Neural crest cell (in vitro differentiated cells): ENCODE measurements around the gene BRCA2. TPM values are rescaled to one million over a fixed set of nuclear protein-coding genes. Genes with fewer than 3 reads are reported as not detected.

Experiments used
- DNase-seq: peaks from one replicate; pipeline ENCODE4 v3.0.0; 2021; ENCODE audit warnings: low read depth, mixed read lengths, low spot score
- H3K27ac Mint-ChIP-seq: one replicate; pipeline ENCODE4 v1.8.0; 2021; ENCODE audit warnings: mild to moderate bottlenecking, mixed read lengths; ENCODE audit not compliant: unreplicated experiment
- H3K27me3 Mint-ChIP-seq: 2 replicates; pipeline ENCODE4 v1.8.0; 2021; ENCODE audit warnings: low read depth, mild to moderate bottlenecking, mixed read lengths
- H3K36me3 Mint-ChIP-seq: 2 replicates; pipeline ENCODE4 v1.8.0; 2021; ENCODE audit warnings: low read depth, mild to moderate bottlenecking, mixed read lengths
- H3K4me1 Mint-ChIP-seq: 2 replicates; pipeline ENCODE4 v1.8.0; 2021; ENCODE audit warnings: mixed read lengths
- H3K4me3 Mint-ChIP-seq: one replicate; pipeline ENCODE4 v1.8.0; 2021; ENCODE audit warnings: mild to moderate bottlenecking, mixed read lengths
- H3K9me3 Mint-ChIP-seq: 2 replicates; pipeline ENCODE4 v1.8.0; 2021; ENCODE audit warnings: mixed read lengths
- total RNA-seq: library from RNA; stranded (reverse); gene quantifications from 2 replicates; pipeline ENCODE4 v1.2.1, GENCODE V29; 2021
- TF ChIP-seq, protein P1 (sequence below): fragments of 200-600 bp; sonication (generic); conservative IDR thresholded peaks from 2 replicates; pipeline ENCODE4 v1.5.0; 2021; ENCODE audit warnings: antibody characterized with exemption, mild to moderate bottlenecking

The BRCA2 gene
- total RNA-seq, 1 donor from 2014 or later = 26.4 TPM

DNA sequence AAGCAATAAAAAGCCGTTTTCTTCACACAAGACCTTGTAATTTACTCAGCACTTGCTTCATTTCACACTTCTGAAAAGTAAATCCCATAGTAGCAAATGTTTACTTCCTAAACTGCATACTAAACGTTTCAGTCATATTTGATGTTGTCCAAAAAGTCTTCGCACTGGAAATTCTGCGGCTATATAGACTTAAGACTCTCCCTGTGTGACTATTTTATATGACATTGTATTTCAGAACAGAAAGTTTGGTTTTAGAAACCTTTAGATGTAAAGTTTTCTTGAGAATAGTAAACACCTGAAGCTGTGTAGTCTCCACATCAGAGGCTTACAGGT lies 29.7 kb upstream of the BRCA2 start:
- DNase-seq = no peak
- Mint-ChIP-seq H3K27ac (peak overlapping the region; percentile 1), H3K36me3 (no peaks in the 10 kb centered on the region), H3K27me3 (no peaks in the 10 kb centered on the region), H3K9me3 (peaks cover 4% of the 10 kb centered on the region), H3K4me3 (no peak overlapping the region), H3K4me1 (peaks cover 28% of the 10 kb centered on the region)
- TF ChIP-seq, protein P1, sequence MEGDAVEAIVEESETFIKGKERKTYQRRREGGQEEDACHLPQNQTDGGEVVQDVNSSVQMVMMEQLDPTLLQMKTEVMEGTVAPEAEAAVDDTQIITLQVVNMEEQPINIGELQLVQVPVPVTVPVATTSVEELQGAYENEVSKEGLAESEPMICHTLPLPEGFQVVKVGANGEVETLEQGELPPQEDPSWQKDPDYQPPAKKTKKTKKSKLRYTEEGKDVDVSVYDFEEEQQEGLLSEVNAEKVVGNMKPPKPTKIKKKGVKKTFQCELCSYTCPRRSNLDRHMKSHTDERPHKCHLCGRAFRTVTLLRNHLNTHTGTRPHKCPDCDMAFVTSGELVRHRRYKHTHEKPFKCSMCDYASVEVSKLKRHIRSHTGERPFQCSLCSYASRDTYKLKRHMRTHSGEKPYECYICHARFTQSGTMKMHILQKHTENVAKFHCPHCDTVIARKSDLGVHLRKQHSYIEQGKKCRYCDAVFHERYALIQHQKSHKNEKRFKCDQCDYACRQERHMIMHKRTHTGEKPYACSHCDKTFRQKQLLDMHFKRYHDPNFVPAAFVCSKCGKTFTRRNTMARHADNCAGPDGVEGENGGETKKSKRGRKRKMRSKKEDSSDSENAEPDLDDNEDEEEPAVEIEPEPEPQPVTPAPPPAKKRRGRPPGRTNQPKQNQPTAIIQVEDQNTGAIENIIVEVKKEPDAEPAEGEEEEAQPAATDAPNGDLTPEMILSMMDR = no peak

DNA sequence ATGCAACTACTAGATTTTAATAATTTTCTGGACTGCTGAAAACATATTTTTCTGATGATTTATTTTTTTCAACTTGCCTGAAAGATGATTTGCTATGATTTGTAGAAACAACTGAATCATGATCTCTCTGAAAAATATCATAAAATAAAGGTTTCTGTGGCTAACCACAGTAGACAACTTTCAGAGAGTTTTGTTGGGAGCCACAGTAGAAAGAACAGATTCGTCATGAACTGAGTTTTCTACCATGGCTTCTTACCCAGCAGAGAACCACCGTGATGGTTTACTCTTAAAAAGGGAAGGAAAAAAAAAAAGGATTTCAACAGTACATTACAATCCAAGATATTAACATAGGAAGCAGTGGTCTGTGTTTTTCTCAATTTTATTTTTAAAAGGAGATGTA lies 18.1 kb upstream of the BRCA2 start:
- H3K4me1 Mint-ChIP-seq = no peaks in the 10 kb centered on the region
- DNase-seq = no peak
- no peak overlapping the region for H3K27ac Mint-ChIP-seq
- no peaks in the 10 kb centered on the region for H3K27me3 Mint-ChIP-seq
- TF ChIP-seq, protein P1 = no peak
- no peak overlapping the region for H3K4me3 Mint-ChIP-seq
- H3K36me3 Mint-ChIP-seq = no peaks in the 10 kb centered on the region
- no peaks in the 10 kb centered on the region for H3K9me3 Mint-ChIP-seq

DNA sequence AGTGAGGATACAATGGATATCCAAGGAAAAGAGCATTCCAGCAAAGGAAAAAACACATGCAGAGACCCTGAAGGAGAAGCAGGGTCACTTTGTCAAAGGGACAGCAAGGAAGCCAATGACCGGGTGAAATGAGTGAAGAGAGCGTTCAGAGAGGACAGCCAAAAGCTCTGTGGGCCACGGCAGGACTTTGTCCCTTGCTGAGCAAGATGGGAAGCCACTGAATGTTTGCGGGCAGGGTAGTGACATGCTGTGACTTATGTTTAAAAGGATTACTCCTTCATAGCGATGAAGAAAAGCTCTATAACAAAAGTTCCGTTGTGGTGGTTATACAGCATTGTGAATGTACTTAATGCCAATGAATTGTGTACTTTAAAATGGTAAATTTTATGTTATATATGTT lies 16.6 kb upstream of the BRCA2 start:
- DNase-seq = no peak
- H3K27ac Mint-ChIP-seq = no peak overlapping the region
- no peaks in the 10 kb centered on the region for H3K27me3 Mint-ChIP-seq
- no peak overlapping the region for H3K4me3 Mint-ChIP-seq
- TF ChIP-seq, protein P1 = no peak
- H3K4me1 Mint-ChIP-seq = no peaks in the 10 kb centered on the region
- H3K9me3 Mint-ChIP-seq = no peaks in the 10 kb centered on the region
- no peaks in the 10 kb centered on the region for H3K36me3 Mint-ChIP-seq

DNA sequence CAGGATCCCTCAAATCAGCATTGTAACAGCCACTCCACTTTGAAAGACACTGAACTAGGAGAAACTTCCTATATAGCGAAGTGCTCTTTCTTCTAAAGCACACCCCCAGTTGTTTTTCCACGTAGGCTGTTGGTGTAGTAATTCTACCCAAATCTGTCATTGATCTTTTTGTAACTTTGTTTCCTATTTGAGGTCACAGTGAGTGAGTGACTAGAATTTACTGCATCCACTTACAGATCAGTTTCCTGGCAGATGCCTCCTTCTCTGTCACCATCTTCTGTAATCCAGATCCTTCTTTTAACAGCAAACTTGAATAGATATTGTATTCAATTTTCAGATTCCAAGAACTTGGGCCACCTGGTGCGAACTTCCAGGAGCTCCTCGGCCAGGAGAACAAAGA lies 15.4 kb upstream of the BRCA2 start:
- no peak for DNase-seq
- no peak overlapping the region for H3K27ac Mint-ChIP-seq
- H3K4me1 Mint-ChIP-seq = no peaks in the 10 kb centered on the region

DNA sequence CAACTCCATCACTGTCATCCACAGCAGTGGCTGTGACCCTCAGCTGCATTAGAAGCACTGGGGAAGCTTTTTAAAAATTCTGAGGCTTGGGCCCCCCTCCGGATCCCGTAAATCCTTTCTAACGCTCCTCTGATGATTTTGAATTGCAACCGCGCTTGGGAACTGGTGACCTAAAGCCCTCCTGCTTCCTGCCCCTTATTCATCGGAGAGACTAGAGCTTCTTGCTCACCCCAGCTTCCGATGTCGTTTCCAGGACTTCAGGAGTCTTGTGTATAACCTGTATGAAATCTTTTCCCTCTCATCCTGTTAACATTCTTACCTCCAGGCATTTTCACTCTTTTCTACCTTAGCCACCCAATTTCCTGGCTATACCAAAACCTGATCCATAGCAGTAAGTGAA lies 14.9 kb upstream of the BRCA2 start:
- DNase-seq = no peak
- H3K27me3 Mint-ChIP-seq = no peaks in the 10 kb centered on the region
- H3K4me3 Mint-ChIP-seq = no peak overlapping the region
- H3K27ac Mint-ChIP-seq = no peak overlapping the region
- H3K9me3 Mint-ChIP-seq = no peaks in the 10 kb centered on the region
- H3K4me1 Mint-ChIP-seq = no peaks in the 10 kb centered on the region
- no peaks in the 10 kb centered on the region for H3K36me3 Mint-ChIP-seq
- TF ChIP-seq, protein P1 = no peak

More for the DNA sequence above, 15.4 kb upstream of the BRCA2 start:
- Mint-ChIP-seq H3K27me3 (no peaks in the 10 kb centered on the region), H3K9me3 (no peaks in the 10 kb centered on the region), H3K4me3 (no peak overlapping the region), H3K36me3 (no peaks in the 10 kb centered on the region)
- TF ChIP-seq, protein P1 = no peak

DNA sequence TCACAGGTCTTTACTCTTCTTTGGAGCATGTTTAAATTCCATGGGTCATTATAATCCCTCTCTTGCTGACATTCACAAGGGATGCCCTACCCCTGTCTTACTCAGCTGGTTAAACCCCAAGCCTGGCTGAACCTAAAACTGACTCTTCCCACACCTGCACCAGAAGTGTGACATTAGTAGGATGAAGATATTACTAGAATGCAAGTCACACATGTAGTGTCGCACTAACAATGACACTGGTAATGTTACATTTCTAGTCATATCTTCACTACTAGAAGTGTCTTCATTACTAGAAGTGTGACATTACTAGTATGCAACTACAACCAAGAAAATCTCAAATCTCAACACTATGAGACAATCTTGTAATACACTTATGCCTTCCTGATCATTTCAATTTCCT lies 14.4 kb upstream of the BRCA2 start:
- H3K27ac Mint-ChIP-seq = no peak overlapping the region
- no peaks in the 10 kb centered on the region for H3K27me3 Mint-ChIP-seq
- H3K4me1 Mint-ChIP-seq = no peaks in the 10 kb centered on the region
- H3K4me3 Mint-ChIP-seq = no peak overlapping the region
- TF ChIP-seq, protein P1 = no peak
- DNase-seq = no peak
- no peaks in the 10 kb centered on the region for H3K9me3 Mint-ChIP-seq
- no peaks in the 10 kb centered on the region for H3K36me3 Mint-ChIP-seq
